GM12891 (cell line): ENCODE measurements around the gene EFCAB14.

ENCODE experiments used
- DNase-seq: peaks from one replicate; pipeline ENCODE4 v3.0.0; 2011; ENCODE audit warnings: low spot score; ENCODE audit not compliant: insufficient read length
- FAIRE-seq: peaks from 2 replicates; lab custom pipeline; 2011; peaks lifted over from hg19 to GRCh38; lab: Jason Lieb, UNC
- PAX5 ChIP-seq: IDR thresholded peaks from 2 replicates; pipeline ENCODE4 v1.6.1; 2011; ENCODE audit warnings: low read length, moderate library complexity, mild to moderate bottlenecking; ENCODE audit not compliant: insufficient read depth, severe bottlenecking
- POLR2A ChIP-seq: IDR thresholded peaks from 2 replicates; pipeline ENCODE4 v1.6.1; 2011; ENCODE audit warnings: low read depth, low read length, control low read depth
- POLR2AphosphoS5 ChIP-seq: IDR thresholded peaks from 2 replicates; pipeline ENCODE4 v1.6.1; 2011; ENCODE audit warnings: low read depth, low read length, control low read depth
- POU2F2 ChIP-seq: IDR thresholded peaks from 2 replicates; pipeline ENCODE4 v1.6.1; 2011; ENCODE audit warnings: low read depth, mild to moderate bottlenecking, control low read depth, low read length, moderate library complexity
- SPI1 ChIP-seq: IDR thresholded peaks from 2 replicates; pipeline ENCODE4 v1.6.1; 2011; ENCODE audit warnings: low read depth, low read length, control low read depth
- TAF1 ChIP-seq: IDR thresholded peaks from 2 replicates; pipeline ENCODE4 v1.6.1; 2011; ENCODE audit warnings: low read depth, low read length, control low read depth

EFCAB14 gene

DNA sequence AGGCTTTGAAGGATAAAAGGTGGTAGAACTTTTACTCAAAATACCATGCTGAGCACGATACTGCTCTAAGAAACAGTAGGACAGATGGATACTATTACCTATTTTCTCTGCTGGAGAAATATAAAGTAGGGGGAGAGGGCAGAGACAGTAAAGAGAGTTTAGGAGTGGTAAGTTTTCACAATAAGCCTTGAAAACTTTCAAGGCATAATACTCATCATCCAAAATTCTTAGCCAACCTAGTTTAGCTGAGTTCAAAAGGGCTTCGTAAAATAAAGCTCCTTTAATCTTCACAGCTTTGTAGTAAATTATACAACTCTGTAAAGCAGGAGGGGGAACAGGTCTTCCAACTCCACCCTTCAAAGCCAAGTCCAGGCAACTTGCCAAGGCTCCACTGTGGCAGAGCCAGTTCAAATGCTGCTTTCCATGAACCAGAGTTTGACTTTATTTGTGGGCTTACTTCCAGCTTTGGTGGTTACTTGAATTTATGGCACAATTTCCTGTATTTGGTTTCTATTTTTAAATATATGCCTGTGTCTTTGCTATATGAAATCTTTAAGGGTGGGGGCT lies 31.7 kb downstream of the EFCAB14 start:
- FAIRE-seq = no peak
- DNase-seq = no peak
- TF ChIP-seq PAX5 (no peak), POLR2A (no peak), SPI1 (no peak), TAF1 (no peak), POLR2AphosphoS5 (no peak), POU2F2 (no peak)

GRCh38 chr1:46686255-46686654 lies 32.7 kb downstream of the EFCAB14 start:
- FAIRE-seq = no peak
- no peak for TF ChIP-seq TAF1
- TF ChIP-seq POLR2AphosphoS5 = no peak
- no peak for TF ChIP-seq POU2F2
- no peak for TF ChIP-seq PAX5
- no peak for TF ChIP-seq POLR2A
- TF ChIP-seq SPI1 = no peak

GRCh38 chr1:46684670-46685069 lies 34.2 kb downstream of the EFCAB14 start:
- DNase-seq = no peak
- FAIRE-seq = no peak
- no peak for TF ChIP-seq POU2F2
- no peak for TF ChIP-seq POLR2AphosphoS5
- TF ChIP-seq POLR2A = no peak

More at GRCh38 chr1:46686255-46686654, 32.7 kb downstream of the EFCAB14 start:
- no peak for DNase-seq

GRCh38 chr1:46682064-46682463 lies 36.9 kb downstream of the EFCAB14 start:
- FAIRE-seq (no peak), DNase-seq (no peak)
- TF ChIP-seq PAX5 (no peak), POU2F2 (no peak), POLR2A (no peak), TAF1 (no peak), SPI1 (no peak), POLR2AphosphoS5 (no peak)

- TF ChIP-seq PAX5 (no peak), POLR2A (no peak), TAF1 (no peak)
- DNase-seq = no peak
- no peak for FAIRE-seq
Observed at GRCh38 chr1:46681333-46682034, 37.4 kb downstream of the EFCAB14 start.

DNA sequence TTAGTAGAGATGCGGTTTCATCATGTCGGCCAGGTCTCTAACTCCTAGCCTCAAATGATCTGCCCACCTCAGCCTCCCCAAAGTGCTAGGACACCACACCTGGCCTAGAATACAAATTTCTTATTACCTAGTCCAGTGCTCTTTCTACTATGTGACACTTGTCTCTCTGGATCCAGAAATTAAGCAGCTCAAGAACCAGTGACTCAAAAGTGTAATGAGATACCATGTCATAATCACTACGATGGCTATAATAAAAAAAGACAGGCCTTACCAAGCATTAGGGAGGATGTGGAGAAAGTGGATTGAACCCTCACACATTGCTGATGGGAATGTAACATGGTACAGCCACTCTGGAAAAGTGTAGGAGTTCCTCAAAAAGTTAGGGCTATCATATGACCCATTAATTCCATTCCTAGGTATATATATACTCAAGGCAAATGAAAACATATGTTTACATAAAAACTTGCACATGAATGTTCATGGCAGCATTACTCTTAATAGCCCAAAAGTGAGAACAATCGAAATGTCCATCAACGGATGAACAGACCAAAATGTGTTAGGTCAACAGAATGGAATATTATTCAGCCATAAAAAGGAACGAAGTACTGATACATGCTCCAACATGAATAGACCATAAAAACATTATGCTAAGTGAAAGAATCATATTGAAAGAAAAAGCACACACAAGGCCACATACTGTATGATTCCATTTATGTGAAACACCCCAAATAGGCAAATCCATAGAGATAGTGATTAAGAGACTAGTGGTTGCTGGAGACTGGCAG lies 38.9 kb downstream of the EFCAB14 start:
- no peak for FAIRE-seq
- DNase-seq = no peak
- TF ChIP-seq SPI1 (no peak), TAF1 (no peak), POLR2A (no peak), POU2F2 (no peak), PAX5 (no peak), POLR2AphosphoS5 (no peak)

GRCh38 chr1:46677339-46677738 lies 41.6 kb downstream of the EFCAB14 start:
- DNase-seq (no peak), FAIRE-seq (no peak)
- TF ChIP-seq POLR2A = no peak

- no peak for FAIRE-seq
Observed at GRCh38 chr1:46676531-46676930, 42.4 kb downstream of the EFCAB14 start.

DNA sequence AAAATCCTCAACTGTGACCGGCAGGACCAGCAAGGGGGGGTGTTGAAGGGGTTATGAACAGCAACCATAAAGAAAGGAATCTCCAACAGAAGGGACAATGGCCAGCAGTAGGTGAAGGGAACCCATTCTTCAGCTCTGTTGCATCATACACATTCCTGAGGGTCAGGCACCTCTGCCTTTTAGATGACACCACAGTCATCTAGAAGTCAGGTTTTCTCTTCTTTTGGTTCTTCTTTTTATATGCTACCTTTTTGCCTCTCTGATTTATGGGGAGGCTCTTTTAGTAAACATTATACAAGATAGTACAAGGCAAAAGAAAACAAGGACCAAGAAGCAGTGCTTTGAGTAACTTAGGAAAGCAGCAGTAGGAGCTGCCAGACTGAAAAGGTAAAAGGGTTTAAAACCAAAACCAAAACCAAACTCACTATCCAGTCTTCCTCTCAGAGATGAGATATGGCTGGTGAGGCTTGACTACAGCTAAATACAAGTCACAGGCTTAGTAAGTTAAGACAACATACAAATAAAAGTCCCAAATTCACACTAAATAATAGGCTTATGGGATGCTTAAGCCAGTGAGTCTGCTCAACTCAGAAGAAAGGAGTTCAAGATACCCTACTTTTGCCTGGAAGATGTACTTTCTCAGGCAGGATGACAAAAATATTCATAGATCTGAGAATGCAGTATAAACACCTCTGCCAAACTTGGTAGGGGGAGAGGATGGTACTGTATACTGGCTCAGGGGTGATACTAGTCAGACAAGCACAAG lies 43.2 kb downstream of the EFCAB14 start:
- peak; percentile 64 for FAIRE-seq
- TF ChIP-seq POLR2AphosphoS5 (no peak), SPI1 (0 out of 2 replicates have a peak, but pooled peaks have one; percentile 9)
- DNase-seq = no peak

More at GRCh38 chr1:46676531-46676930, 42.4 kb downstream of the EFCAB14 start:
- TF ChIP-seq PAX5 (no peak), POLR2AphosphoS5 (no peak), POU2F2 (no peak), SPI1 (no peak), TAF1 (no peak)
- DNase-seq = no peak

GRCh38 chr1:46673749-46674182 lies 45.1 kb downstream of the EFCAB14 start:
- DNase-seq (no peak), FAIRE-seq (no peak)
- no peak for TF ChIP-seq POU2F2
- no peak for TF ChIP-seq PAX5
- TF ChIP-seq POLR2A = no peak
- no peak for TF ChIP-seq TAF1
- TF ChIP-seq SPI1 = no peak
- no peak for TF ChIP-seq POLR2AphosphoS5
